ENCODE measurements around the gene BRCA2.

The BRCA2 gene

DNA sequence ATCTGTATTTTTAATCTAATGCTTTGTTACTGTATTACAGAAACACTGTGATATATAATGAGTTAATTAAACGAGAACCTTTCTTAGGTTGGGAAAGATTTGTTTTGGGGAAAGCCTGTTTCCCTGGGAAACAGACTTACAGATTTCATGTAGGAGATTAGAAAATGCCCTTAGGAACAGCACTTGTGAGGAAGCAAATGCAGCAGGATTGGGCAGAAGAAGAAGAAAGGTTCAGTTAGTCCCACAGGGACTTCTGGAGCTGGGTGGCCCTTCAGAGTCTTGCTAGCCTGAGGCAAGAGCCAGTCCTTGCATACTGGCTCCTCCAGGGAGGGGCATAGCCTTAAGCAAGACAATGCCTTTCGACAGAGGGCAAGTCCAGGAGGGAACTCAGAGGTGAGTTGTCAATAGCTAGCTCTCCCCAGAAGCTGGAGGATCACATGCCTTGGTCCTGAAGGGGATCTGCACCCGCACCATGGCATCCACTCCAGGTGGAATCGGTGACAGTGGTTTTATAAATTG lies 75.9 kb downstream of the BRCA2 start:
- Mint-ChIP-seq H3K9me3 (no peaks in the 10 kb centered on the region), H3K36me3 (ENCODE audit: low read depth) (no peaks in the 10 kb centered on the region), H3K4me3 (no peak overlapping the region)

DNA sequence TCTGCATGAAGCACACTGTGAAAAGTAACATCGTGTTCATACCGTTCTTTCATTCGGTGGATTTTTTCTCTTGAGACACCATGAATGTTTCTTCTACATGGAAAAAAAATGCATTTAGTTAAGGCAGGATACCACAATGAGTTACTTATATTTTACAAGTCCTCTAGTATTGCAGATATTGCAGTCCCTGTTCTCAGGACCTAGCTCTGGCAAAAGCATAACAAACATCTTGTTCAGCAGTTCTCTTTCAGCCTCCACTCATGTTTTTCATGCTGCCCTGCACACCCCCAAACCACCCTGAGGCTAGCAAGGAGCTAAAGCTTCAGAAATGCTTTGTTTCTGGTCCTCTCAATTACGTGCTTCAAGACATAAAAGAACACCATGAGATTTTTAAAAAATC lies 87.8 kb downstream of the BRCA2 start:
- H3K27me3 Mint-ChIP-seq (ENCODE audit: low read depth): no peaks in the 10 kb centered on the region
- no peaks in the 10 kb centered on the region for H3K9me3 Mint-ChIP-seq
- H3K36me3 Mint-ChIP-seq (ENCODE audit: low read depth): peaks cover 10% of the 10 kb centered on the region
- TF ChIP-seq, protein P1, sequence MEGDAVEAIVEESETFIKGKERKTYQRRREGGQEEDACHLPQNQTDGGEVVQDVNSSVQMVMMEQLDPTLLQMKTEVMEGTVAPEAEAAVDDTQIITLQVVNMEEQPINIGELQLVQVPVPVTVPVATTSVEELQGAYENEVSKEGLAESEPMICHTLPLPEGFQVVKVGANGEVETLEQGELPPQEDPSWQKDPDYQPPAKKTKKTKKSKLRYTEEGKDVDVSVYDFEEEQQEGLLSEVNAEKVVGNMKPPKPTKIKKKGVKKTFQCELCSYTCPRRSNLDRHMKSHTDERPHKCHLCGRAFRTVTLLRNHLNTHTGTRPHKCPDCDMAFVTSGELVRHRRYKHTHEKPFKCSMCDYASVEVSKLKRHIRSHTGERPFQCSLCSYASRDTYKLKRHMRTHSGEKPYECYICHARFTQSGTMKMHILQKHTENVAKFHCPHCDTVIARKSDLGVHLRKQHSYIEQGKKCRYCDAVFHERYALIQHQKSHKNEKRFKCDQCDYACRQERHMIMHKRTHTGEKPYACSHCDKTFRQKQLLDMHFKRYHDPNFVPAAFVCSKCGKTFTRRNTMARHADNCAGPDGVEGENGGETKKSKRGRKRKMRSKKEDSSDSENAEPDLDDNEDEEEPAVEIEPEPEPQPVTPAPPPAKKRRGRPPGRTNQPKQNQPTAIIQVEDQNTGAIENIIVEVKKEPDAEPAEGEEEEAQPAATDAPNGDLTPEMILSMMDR (IDR thresholded peaks at IDR 0.05; ENCODE audit: unreplicated experiment in 3 of 3): no peak
- no peaks in the 10 kb centered on the region for H3K4me1 Mint-ChIP-seq
- no peak overlapping the region for H3K4me3 Mint-ChIP-seq
- no peak overlapping the region for H3K27ac Mint-ChIP-seq

More for the DNA sequence above, 75.9 kb downstream of the BRCA2 start:
- H3K27ac Mint-ChIP-seq: no peak overlapping the region
- H3K27me3 Mint-ChIP-seq (ENCODE audit: low read depth): no peaks in the 10 kb centered on the region
- TF ChIP-seq, protein P1 (IDR thresholded peaks at IDR 0.05; ENCODE audit: unreplicated experiment in 3 of 3): no peak
- H3K4me1 Mint-ChIP-seq: no peaks in the 10 kb centered on the region

DNA sequence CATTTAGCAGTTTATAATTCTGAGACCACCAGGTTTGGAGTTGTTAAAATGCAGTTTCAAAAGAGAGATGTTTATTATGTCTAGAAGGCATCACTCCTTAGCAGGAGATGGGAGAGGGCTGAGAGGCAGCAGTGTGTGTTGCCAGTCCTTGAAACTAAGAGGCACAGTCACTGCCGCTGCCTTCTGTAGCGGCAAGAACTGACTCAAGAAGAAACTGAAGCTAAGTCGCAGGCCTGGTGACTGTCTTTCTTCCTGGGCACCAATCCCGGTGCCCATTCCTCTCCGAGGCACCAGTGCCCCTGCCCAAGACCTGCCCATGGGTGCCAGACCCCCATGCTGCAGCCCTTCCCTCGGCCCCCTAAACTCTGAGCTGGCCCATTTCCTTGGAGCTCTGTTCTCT lies 92.5 kb downstream of the BRCA2 start:
- Mint-ChIP-seq H3K9me3 (no peaks in the 10 kb centered on the region), H3K4me1 (peaks cover 20% of the 10 kb centered on the region), H3K4me3 (no peak overlapping the region), H3K27ac (no peak overlapping the region), H3K27me3 (ENCODE audit: low read depth) (peaks cover 4% of the 10 kb centered on the region), H3K36me3 (ENCODE audit: low read depth) (peaks cover 5% of the 10 kb centered on the region)
- TF ChIP-seq, protein P1 (IDR thresholded peaks at IDR 0.05; ENCODE audit: unreplicated experiment in 3 of 3): no peak

DNA sequence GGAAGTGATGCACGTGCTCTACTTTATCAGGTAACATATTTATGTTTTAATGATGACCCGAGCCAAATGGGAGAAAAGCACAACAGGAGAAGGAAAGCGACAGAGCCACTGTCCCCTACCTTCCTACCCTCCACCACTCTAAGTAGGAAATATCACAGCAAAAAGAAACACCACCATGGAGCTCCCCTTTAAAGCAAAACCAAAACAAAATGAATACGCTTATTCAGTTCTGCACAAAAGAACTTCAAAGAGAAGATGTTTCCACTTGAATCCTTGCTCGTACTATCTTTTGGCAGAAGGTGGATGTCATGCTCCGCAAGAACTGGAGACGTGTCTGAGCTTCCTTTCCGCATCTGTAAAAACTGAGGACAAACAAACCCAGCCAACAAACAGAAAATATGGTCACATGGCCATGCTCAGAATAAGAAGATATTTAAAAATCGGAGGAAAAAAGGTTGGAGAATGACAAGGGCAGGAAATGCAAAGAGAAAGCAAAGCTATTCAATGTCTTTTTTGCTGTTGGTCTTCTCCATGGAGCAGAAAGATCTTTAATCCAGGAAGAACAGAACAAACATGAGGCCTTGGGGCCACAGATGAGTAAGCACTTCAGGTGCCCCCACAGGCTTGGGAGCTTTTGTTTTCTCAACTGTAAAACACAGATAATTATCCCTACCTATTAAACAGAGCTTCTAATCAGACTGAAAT lies 93.1 kb downstream of the BRCA2 start:
- Mint-ChIP-seq H3K36me3 (ENCODE audit: low read depth) (peaks cover 5% of the 10 kb centered on the region), H3K9me3 (no peaks in the 10 kb centered on the region), H3K27ac (peak overlapping the region in 1 of 3 experiments; percentile 54), H3K4me1 (peaks cover 20% of the 10 kb centered on the region), H3K4me3 (peak overlapping the region in 1 of 3 experiments; percentile 45), H3K27me3 (ENCODE audit: low read depth) (peaks cover 4% of the 10 kb centered on the region)
- TF ChIP-seq, protein P1 (IDR thresholded peaks at IDR 0.05; ENCODE audit: unreplicated experiment in 3 of 3): no peak

DNA sequence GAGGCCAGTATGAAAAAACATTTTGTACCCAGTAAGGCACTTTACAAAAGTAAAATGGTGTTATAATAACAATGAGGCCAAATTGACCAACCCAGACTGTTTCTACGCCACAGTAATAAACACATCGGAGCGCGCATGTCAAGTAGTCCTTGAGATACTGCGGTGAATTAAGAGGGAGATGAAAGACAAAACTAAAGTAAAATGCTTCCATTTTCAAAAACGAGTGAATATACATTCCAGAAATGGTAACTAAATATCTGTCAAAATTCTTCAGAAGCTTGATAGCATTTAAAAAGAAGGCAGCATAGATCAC lies 93.6 kb downstream of the BRCA2 start:
- Mint-ChIP-seq H3K27me3 (ENCODE audit: low read depth) (peaks cover 4% of the 10 kb centered on the region), H3K36me3 (ENCODE audit: low read depth) (peaks cover 5% of the 10 kb centered on the region), H3K27ac (no peak overlapping the region), H3K4me3 (no peak overlapping the region), H3K4me1 (peaks cover 20% of the 10 kb centered on the region), H3K9me3 (no peaks in the 10 kb centered on the region)
- TF ChIP-seq, protein P1 (IDR thresholded peaks at IDR 0.05; ENCODE audit: unreplicated experiment in 3 of 3): no peak

Measured in nephron (organoid).